Aorta (tissue), 4 donors: Measurements from ENCODE around the gene TMEM125. TPM values are rescaled to one million over a fixed set of nuclear protein-coding genes. Genes with fewer than 3 reads are reported as not detected.

Experiments
- polyA plus RNA-seq, 2 donors: library from polyadenylated mRNA; stranded (reverse); fragments of 200-250 nt; gene quantifications; one replicate each; pipeline ENCODE4 v1.2.3, GENCODE V29; 2013
- total RNA-seq, 2 donors: library from RNA; stranded (reverse); fragmentation: NEBNext Ultra II Directional; extraction: Animal tissue kit (Norgen Biotek cat#: 25700); gene quantifications; one replicate each; pipeline ENCODE4 v1.2.1, GENCODE V29; 2021
- donor health status: healthy with polysubstance abuse.
- donor health status: Bipolar disorder and iron deficiency.
- donor health status: DM: no; HTN: no; CAD: no.
- donor health status: DM: yes; HTN: yes; CAD: no.

The TMEM125 gene
- total and polyA plus RNA-seq, 4 donors, result 6.1 TPM; not detected in 3

Other genes starting within 250 kb of the TMEM125 start
- 10 to 100 TPM; 28.0 to 29.0 TPM for gene EBNA1BP2, start 97.7 kb upstream of the TMEM125 start, total RNA-seq
- gene EBNA1BP2, start 97.7 kb upstream of the TMEM125 start, polyA plus RNA-seq, result 10 to 100 TPM; 52.6 to 58.6 TPM
- under 1 TPM in 1 of 2 donors, not detected in 1; 0.13 TPM for gene CFAP57, start 97.7 kb upstream of the TMEM125 start, total RNA-seq
- gene CFAP57, start 97.7 kb upstream of the TMEM125 start, polyA plus RNA-seq, result 1 to 10 TPM in 1 of 2 donors, under 1 TPM in 1; under 0.01 to 1.3 TPM
- not detected for gene C1orf210, start 15.6 kb downstream of the TMEM125 start, total RNA-seq
- gene C1orf210, start 15.6 kb downstream of the TMEM125 start, polyA plus RNA-seq, result 1 to 10 TPM in 1 of 2 donors, not detected in 1; 2.3 TPM
- 10 to 100 TPM; 41.0 to 65.3 TPM for gene TIE1, start 31.0 kb downstream of the TMEM125 start, total RNA-seq
- 1 to 10 TPM; 4.0 to 4.1 TPM for gene TIE1, start 31.0 kb downstream of the TMEM125 start, polyA plus RNA-seq
- under 1 TPM; 0.18 to 0.52 TPM for gene MPL, start 67.8 kb downstream of the TMEM125 start, total RNA-seq
- under 1 TPM in 1 of 2 donors, not detected in 1; 0.20 TPM for gene MPL, start 67.8 kb downstream of the TMEM125 start, polyA plus RNA-seq
- gene CDC20, start 89.0 kb downstream of the TMEM125 start, total RNA-seq, result 1 to 10 TPM in 1 of 2 donors, under 1 TPM in 1; 0.68 to 1.1 TPM
- 1 to 10 TPM in 1 of 2 donors, under 1 TPM in 1; 0.36 to 1.0 TPM for gene CDC20, start 89.0 kb downstream of the TMEM125 start, polyA plus RNA-seq
- 10 to 100 TPM; 57.4 to 57.9 TPM for gene ELOVL1, start 98.0 kb downstream of the TMEM125 start, total RNA-seq
- gene ELOVL1, start 98.0 kb downstream of the TMEM125 start, polyA plus RNA-seq, result 10 to 100 TPM; 27.8 to 60.5 TPM
- gene MED8, start 119.8 kb downstream of the TMEM125 start, total RNA-seq, result 10 to 100 TPM; 32.6 to 34.9 TPM
- 10 to 100 TPM; 28.9 to 32.2 TPM for gene MED8, start 119.8 kb downstream of the TMEM125 start, polyA plus RNA-seq
- gene SZT2, start 119.9 kb downstream of the TMEM125 start, total RNA-seq, result 10 to 100 TPM; 70.6 to 91.5 TPM
- 10 to 100 TPM in 1 of 2 donors, 1 to 10 TPM in 1; 5.6 to 22.6 TPM for gene SZT2, start 119.9 kb downstream of the TMEM125 start, polyA plus RNA-seq
- gene HYI, start 183.9 kb downstream of the TMEM125 start, total RNA-seq, result 10 to 100 TPM; 38.0 to 63.3 TPM
- gene HYI, start 183.9 kb downstream of the TMEM125 start, polyA plus RNA-seq, result 100 to 1,000 TPM in 1 of 2 donors, 10 to 100 TPM in 1; 63.9 to 190 TPM